Activated gamma-delta T cell treated with anti-CD3 and anti-CD28 coated beads, Interleukin-2, amount 50 U/mL, for 16 hours (primary cell): ENCODE results near the gene RNF213.

ENCODE experiments used
- DNase-seq: peaks from one replicate; pipeline ENCODE4 v3.0.0-alpha.2; 2020; ENCODE audit warnings: low read depth

RNF213 gene

GRCh38 chr17:80419255-80419654 is 158.6 kb downstream of the RNF213 start:
- no peak for DNase-seq

DNA sequence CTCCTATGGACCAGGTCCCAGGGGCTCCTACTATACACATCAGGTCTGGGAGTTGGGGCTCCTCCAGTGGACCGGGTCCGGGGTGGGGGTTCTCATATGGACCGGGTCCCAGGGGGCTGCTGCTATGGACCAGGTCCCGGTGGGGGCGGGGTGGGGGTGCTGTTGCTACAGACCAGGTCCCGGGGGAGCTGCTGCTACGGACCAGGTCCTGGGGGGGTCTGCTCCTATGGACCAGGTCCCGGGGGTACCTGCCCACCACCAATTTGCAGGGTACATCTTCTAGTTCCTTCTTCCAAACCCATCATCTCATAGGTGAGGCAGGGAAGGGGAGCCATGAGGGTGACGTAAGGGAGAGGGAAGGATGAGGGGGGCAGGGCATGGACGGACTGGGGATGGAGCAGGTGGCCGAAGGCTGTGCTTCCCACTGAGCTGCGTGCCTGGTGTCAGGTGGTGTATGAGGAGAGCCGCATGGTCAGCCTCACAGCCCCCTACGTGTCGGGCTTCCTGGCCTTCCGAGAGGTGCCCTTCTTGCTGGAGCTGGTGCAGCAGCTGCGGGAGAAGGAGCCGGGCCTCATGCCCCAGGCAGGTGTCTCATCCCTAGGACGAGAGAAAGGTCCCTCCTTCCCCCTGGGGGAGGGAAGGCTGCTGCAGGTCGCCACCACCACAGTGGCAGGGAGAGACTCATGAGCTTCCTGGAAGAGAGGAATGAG is 160.9 kb downstream of the RNF213 start:
- DNase-seq: no peak

- no peak for DNase-seq
Measured at GRCh38 chr17:80422276-80422675, 161.6 kb downstream of the RNF213 start.

- DNase-seq: no peak
Measured at GRCh38 chr17:80422981-80423380, 162.3 kb downstream of the RNF213 start.

- no peak for DNase-seq
Measured at GRCh38 chr17:80423536-80424225, 163.0 kb downstream of the RNF213 start.

GRCh38 chr17:80424261-80424660 is 163.6 kb downstream of the RNF213 start:
- no peak for DNase-seq

- DNase-seq: no peak
Measured at GRCh38 chr17:80424878-80425765, 164.5 kb downstream of the RNF213 start.

GRCh38 chr17:80425835-80426426 is 165.3 kb downstream of the RNF213 start:
- DNase-seq: no peak

GRCh38 chr17:80426671-80427326 is 166.1 kb downstream of the RNF213 start:
- peak; percentile 82 for DNase-seq

DNA sequence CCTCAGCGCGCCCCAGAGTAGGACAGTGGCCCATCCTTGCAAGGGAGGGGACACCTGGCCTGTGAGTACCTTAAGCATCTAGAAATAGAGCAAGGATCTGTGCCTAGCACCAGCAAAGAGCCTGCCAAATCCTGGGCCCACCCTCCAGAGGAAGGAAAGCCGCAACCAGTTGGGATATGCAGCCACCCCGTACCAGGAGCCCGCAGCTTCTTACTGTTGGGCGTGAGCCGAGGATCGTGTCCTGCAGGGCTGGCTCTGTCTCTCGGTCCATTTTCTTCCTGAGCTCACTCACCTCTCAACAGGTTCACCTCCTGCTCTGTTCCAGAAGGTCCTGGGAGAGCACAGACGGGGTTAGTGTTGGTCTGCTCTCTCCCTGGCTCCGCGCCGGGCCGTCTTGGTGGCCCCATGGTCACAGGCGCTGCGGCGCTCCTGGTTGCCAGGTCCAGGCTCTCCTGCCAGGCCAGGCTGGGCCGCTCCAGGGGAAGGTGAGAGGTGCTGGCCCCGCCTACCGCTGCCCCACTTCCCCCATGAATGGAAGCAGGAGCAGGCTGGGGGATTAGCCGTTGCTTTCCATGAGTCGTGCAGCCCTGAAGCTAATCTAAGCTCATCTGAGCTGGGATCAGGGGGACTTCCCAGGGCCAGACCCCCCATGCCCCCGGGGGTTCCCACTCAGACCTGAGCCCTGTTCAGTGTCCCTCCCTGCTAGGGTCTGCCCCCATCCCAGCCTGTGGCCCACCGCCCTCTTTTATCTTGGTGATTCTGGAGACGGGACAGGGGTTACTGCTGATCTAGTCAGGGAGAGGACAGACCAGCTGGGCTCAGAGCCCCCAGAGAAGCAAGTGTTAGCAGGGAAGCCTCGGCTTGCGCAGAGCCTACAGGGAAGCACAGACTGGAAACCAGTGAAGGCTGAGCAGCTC is 167.0 kb downstream of the RNF213 start:
- no peak for DNase-seq

GRCh38 chr17:80428363-80428762 is 167.7 kb downstream of the RNF213 start:
- no peak for DNase-seq

DNA sequence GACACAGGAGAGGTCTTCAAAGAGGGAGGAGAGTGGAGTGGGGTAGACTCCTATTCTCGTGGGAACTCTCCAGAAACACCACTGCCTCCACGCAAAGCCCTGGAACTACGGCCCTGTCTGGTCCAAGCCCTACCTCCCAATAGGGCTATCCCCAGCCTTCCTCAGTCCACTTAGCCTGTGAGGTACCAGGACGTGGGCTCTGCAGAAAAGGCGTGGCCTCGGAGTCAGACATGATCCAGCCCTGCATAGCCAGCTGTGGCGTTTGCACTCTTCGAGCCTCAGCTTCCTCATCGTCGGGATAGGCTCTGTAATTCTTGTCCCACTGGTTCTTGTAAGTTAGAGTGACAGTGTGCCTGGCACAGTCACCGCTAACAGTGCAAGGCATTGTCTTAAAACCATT is 168.1 kb downstream of the RNF213 start:
- no peak for DNase-seq

GRCh38 chr17:80429356-80430275 is 169.0 kb downstream of the RNF213 start:
- DNase-seq: no peak

GRCh38 chr17:80430446-80431245 is 170.0 kb downstream of the RNF213 start:
- DNase-seq: no peak

DNA sequence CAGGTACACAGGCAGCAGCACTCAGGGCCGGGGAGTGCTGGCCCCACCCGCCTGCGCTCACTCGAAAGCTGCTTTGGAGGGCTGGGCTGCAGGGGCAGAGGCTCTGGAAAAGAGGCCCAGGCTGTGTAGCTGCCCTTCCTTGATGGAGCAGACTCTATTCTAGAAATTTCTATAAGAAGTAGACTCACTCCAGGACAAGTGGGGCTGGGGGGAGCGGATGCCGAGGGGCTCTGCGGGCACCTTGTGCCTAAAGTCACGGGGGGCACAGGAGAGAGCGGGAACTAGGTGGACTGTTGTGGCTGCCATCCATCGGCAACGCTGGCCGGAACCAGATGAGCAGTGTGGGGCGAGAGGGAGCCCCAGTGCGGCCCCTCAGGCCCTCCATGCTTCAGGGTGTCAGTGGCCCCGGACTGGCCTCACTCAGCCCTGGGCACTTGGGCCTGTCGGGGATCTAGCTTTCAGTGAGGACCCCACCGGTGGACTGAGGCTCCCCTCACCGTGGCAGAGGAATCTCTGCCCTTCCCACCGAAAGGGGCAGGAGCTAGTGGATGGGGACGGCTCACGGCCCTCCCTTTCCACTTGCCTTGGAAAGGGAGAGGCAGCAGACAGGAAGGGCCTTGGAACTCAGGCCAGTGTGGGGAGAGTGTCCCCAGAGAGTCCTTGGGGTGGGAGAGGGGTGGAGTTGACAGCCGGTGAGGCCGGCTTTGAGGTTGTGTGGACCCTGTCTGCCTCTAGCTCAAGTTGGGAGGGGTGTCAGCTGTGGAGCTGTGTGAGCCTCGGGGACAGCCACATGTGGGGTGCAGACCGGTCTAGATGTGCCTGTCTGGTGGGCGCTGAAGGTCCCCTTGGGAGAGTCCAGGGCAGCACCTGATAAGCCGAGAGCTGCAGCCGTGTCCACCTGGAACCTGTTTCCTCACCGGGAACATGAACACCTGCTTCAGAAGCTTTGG is 170.9 kb downstream of the RNF213 start:
- DNase-seq: no peak

GRCh38 chr17:80432350-80432955 is 171.8 kb downstream of the RNF213 start:
- DNase-seq: no peak

GRCh38 chr17:80432961-80433550 is 172.4 kb downstream of the RNF213 start:
- no peak for DNase-seq
